ENCODE data around the gene TRAPPC8.
"Not testable (repeated sequence)": the region's sequence is repeated elsewhere in the genome, so short reads cannot be mapped to it uniquely, and the experiment has no call there.

TRAPPC8 gene

GRCh38 chr18:31943878-31944816 lies 1.2 kb upstream of the TRAPPC8 start:
- no peak for DNase-seq (ENCODE audit: low read depth)

GRCh38 chr18:31942291-31942998 lies 483 bp downstream of the TRAPPC8 start:
- peak; percentile 71 for DNase-seq (ENCODE audit: low read depth)

GRCh38 chr18:31941010-31941809 lies 1.7 kb downstream of the TRAPPC8 start:
- no peak for DNase-seq (ENCODE audit: low read depth)

- not testable (repeated sequence) for DNase-seq (ENCODE audit: low read depth)
Measured at GRCh38 chr18:31934773-31935172, 8.2 kb downstream of the TRAPPC8 start.

- DNase-seq (ENCODE audit: low read depth), result peak; percentile 45
Measured at GRCh38 chr18:31931886-31932240, 11.1 kb downstream of the TRAPPC8 start.

GRCh38 chr18:31931163-31931885 lies 11.6 kb downstream of the TRAPPC8 start:
- DNase-seq (ENCODE audit: low read depth), result peak; percentile 74

- no peak for DNase-seq (ENCODE audit: low read depth)
Measured at GRCh38 chr18:31929273-31929672, 13.7 kb downstream of the TRAPPC8 start.

- DNase-seq (ENCODE audit: low read depth), result not testable (repeated sequence)
Measured at GRCh38 chr18:31926988-31927387, 15.9 kb downstream of the TRAPPC8 start.

GRCh38 chr18:31920277-31920676 lies 22.7 kb downstream of the TRAPPC8 start:
- DNase-seq (ENCODE audit: low read depth), result no peak

- DNase-seq (ENCODE audit: low read depth), result not testable (repeated sequence)
Measured at GRCh38 chr18:31919366-31919765, 23.6 kb downstream of the TRAPPC8 start.

GRCh38 chr18:31918733-31919132 lies 24.2 kb downstream of the TRAPPC8 start:
- DNase-seq (ENCODE audit: low read depth), result no peak

GRCh38 chr18:31901063-31901462 lies 41.9 kb downstream of the TRAPPC8 start:
- peak; percentile 19 for DNase-seq (ENCODE audit: low read depth)

GRCh38 chr18:31899771-31900170 lies 43.2 kb downstream of the TRAPPC8 start:
- not testable (repeated sequence) for DNase-seq (ENCODE audit: low read depth)

- no peak for DNase-seq (ENCODE audit: low read depth)
Measured at GRCh38 chr18:31892936-31893335, 50.0 kb downstream of the TRAPPC8 start.

- DNase-seq (ENCODE audit: low read depth), result no peak
Measured at GRCh38 chr18:31891566-31891965, 51.4 kb downstream of the TRAPPC8 start.

GRCh38 chr18:31884020-31884419 lies 58.9 kb downstream of the TRAPPC8 start:
- no peak for DNase-seq (ENCODE audit: low read depth)

GRCh38 chr18:31880186-31880898 lies 62.6 kb downstream of the TRAPPC8 start:
- no peak for DNase-seq (ENCODE audit: low read depth)

- DNase-seq (ENCODE audit: low read depth), result no peak
Measured at GRCh38 chr18:31878358-31878757, 64.6 kb downstream of the TRAPPC8 start.

- DNase-seq (ENCODE audit: low read depth), result no peak
Measured at GRCh38 chr18:31877900-31878299, 65.0 kb downstream of the TRAPPC8 start.

GRCh38 chr18:31876707-31877106 lies 66.2 kb downstream of the TRAPPC8 start:
- DNase-seq (ENCODE audit: low read depth), result peak; percentile 7

GRCh38 chr18:31875301-31875700 lies 67.6 kb downstream of the TRAPPC8 start:
- no peak for DNase-seq (ENCODE audit: low read depth)
